T-cell (primary cell): ENCODE data around the gene RADIL. TPM values are rescaled to one million over a fixed set of nuclear protein-coding genes. Genes with fewer than 3 reads are reported as not detected.

ENCODE experiments used
- ATAC-seq, 4 experiments: fragments of 200-7000 bp in 3 of 4; fragments of 150-1000 bp in 1 of 4; cut with Tn5 transposase; replicated peaks in 1 of 4; 1 replicate in 3 of 4; 2 replicates in 1 of 4; pipeline ENCODE4 v1.10.0; 2021; ENCODE audit warnings: moderate library complexity in 3 of 4, mild to moderate bottlenecking in 2 of 4, moderate number of reproducible peaks in 1 of 4
- CTCF ChIA-PET, 2 donors: fragments of 300-600 bp; sonication (Branson Sonifier 250); formaldehyde crosslinking; loops; one replicate each; lab custom pipeline; 2022; ENCODE audit warnings: antibody characterized with exemption in 2 of 2; lab: Charles Lee
- POLR2A ChIA-PET, 2 donors: fragments of 300-600 bp; sonication (Branson Sonifier 250); formaldehyde crosslinking; loops; one replicate each; lab custom pipeline; 2022; ENCODE audit warnings: antibody characterized with exemption in 2 of 2; lab: Charles Lee
- DNase-seq, 35 experiments: peaks; one replicate each; pipeline versions ENCODE4 v3.0.0 to v3.0.0-alpha.2; 2013 to 2023
- H3K27ac ChIP-seq: one replicate; pipeline ENCODE4 v1.5.1; 2013; ENCODE audit warnings: low read length
- H3K27me3 ChIP-seq, 2 experiments: replicated peaks in 1 of 2; 1 replicate in 1 of 2; 2 replicates in 1 of 2; pipeline versions ENCODE4 v1.6.1 to v1.7.0; 2013; ENCODE audit warnings: low read length in 1 of 2, mixed read lengths in 1 of 2; ENCODE audit not compliant: control insufficient read depth in 2 of 2, insufficient read depth in 2 of 2; ENCODE audit errors: extremely low read depth in 1 of 2
- H3K36me3 ChIP-seq, 2 donors: 1 replicate in 1 of 2; 2 replicates in 1 of 2; pipeline versions ENCODE4 v1.6.1 to v1.7.0; 2013; ENCODE audit warnings: low read length in 1 of 2; ENCODE audit not compliant: control insufficient read depth in 2 of 2, insufficient read depth in 1 of 2; ENCODE audit errors: extremely low read depth in 1 of 2
- H3K4me1 ChIP-seq, 2 experiments: 1 replicate in 1 of 2; 2 replicates in 1 of 2; pipeline versions ENCODE4 v1.6.1 to v1.7.0; 2013; ENCODE audit warnings: low read length in 2 of 2, mixed read lengths in 1 of 2; ENCODE audit not compliant: insufficient read depth in 2 of 2, control insufficient read depth in 1 of 2; ENCODE audit errors: extremely low read depth in 1 of 2
- H3K4me3 ChIP-seq, 2 donors: 1 replicate in 1 of 2; 2 replicates in 1 of 2; pipeline versions ENCODE4 v1.5.1 to v1.7.0; 2013; ENCODE audit warnings: mild to moderate bottlenecking in 2 of 2, low read length in 1 of 2, moderate library complexity in 1 of 2; ENCODE audit not compliant: control insufficient read depth in 1 of 2; ENCODE audit errors: extremely low read depth in 1 of 2
- H3K9me3 ChIP-seq: 2 replicates; pipeline ENCODE4 v1.7.0; 2013
- H3K27ac Mint-ChIP-seq, 2 donors: one replicate each; pipeline ENCODE4 v1.8.0; 2020 to 2021; ENCODE audit warnings: mild to moderate bottlenecking in 2 of 2, mixed read lengths in 2 of 2
- H3K27me3 Mint-ChIP-seq, 2 donors: one replicate each; pipeline ENCODE4 v1.8.0; 2021 to 2022; ENCODE audit warnings: mixed read lengths in 2 of 2
- H3K36me3 Mint-ChIP-seq: one replicate; pipeline ENCODE4 v1.8.0; 2021; ENCODE audit warnings: mixed read lengths
- H3K4me1 Mint-ChIP-seq, 3 donors: one replicate each; pipeline ENCODE4 v1.8.0; 2020 to 2022; ENCODE audit warnings: mixed read lengths in 3 of 3, mild to moderate bottlenecking in 1 of 3
- H3K4me3 Mint-ChIP-seq, 3 donors: one replicate each; pipeline ENCODE4 v1.8.0; 2020 to 2022; ENCODE audit warnings: mild to moderate bottlenecking in 3 of 3, mixed read lengths in 3 of 3, moderate library complexity in 3 of 3
- H3K9me3 Mint-ChIP-seq, 3 donors: one replicate each; pipeline ENCODE4 v1.8.0; 2020 to 2022; ENCODE audit warnings: mixed read lengths in 3 of 3
- WGBS: methylation state at CpG from one replicate; pipeline ENCODE4 v1.1.5; 2013; ENCODE audit warnings: missing lambda C conversion rate; ENCODE audit not compliant: insufficient coverage; 5-methylcytosine and 5-hydroxymethylcytosine counted together
- total RNA-seq, 35 experiments: library from RNA in 6 of 35; stranded (reverse) in 6 of 35; fragments of 120-200 nt in 1 of 35; gene quantifications; one replicate each; pipeline versions ENCODE4 v1.2.1 to v1.2.4 and lab custom pipeline; 2013 to 2026

RADIL gene
- total RNA-seq, 5 donors from 2014 or later (not counting 1 experiment from before 2014, with no cell fraction given), result 0.20 to 0.30 TPM; not detected in 3

- H3K4me1 Mint-ChIP-seq, result no peaks in the 10 kb centered on the region
- WGBS, result 74% methylated on average over 7 of the region's 9 CpGs
- Histone ChIP-seq H3K4me3 (no peak overlapping the region), H3K27ac (no peak overlapping the region), H3K27me3 (peaks cover 0 to 55% of the 10 kb centered on the region in 2 experiments), H3K36me3 (no peaks in the 10 kb centered on the region), H3K9me3 (no peaks in the 10 kb centered on the region), H3K4me1 (no peaks in the 10 kb centered on the region)
- no peaks in the 10 kb centered on the region for H3K36me3 Mint-ChIP-seq
- ATAC-seq (no peak), DNase-seq (no peak)
- no peak overlapping the region for H3K27ac Mint-ChIP-seq
- ChIA-PET CTCF (no interaction called here), POLR2A (no interaction called here)
- H3K4me3 Mint-ChIP-seq, result no peak overlapping the region
- H3K27me3 Mint-ChIP-seq, result peaks cover 4 to 19% of the 10 kb centered on the region in 2 donors
- H3K9me3 Mint-ChIP-seq, result no peaks in the 10 kb centered on the region
Measured at GRCh38 chr7:4822677-4823076, 60.8 kb downstream of the RADIL start.

GRCh38 chr7:4820967-4821471 is 62.5 kb downstream of the RADIL start:
- POLR2A ChIA-PET, result no interaction called here
- Mint-ChIP-seq H3K4me3 (no peak overlapping the region), H3K27me3 (peaks cover 4 to 23% of the 10 kb centered on the region in 2 donors), H3K4me1 (no peaks in the 10 kb centered on the region), H3K36me3 (no peaks in the 10 kb centered on the region), H3K9me3 (no peaks in the 10 kb centered on the region), H3K27ac (no peak overlapping the region)
- WGBS, result 88% methylated on average over 20 of the region's 20 CpGs
- Histone ChIP-seq H3K4me3 (no peak overlapping the region), H3K4me1 (no peaks in the 10 kb centered on the region), H3K36me3 (no peaks in the 10 kb centered on the region), H3K9me3 (no peaks in the 10 kb centered on the region), H3K27ac (no peak overlapping the region), H3K27me3 (peaks cover 0 to 72% of the 10 kb centered on the region in 2 experiments)
- CTCF ChIA-PET, result no interaction called here
- no peak for DNase-seq
- ATAC-seq, result no peak

GRCh38 chr7:4820405-4820966 is 63.0 kb downstream of the RADIL start:
- no peaks in the 10 kb centered on the region for H3K9me3 Mint-ChIP-seq
- no peaks in the 10 kb centered on the region for H3K36me3 Mint-ChIP-seq
- CTCF ChIA-PET, result no interaction called here
- no peaks in the 10 kb centered on the region for H3K4me1 ChIP-seq
- peaks cover 4 to 23% of the 10 kb centered on the region in 2 donors for H3K27me3 Mint-ChIP-seq
- no peaks in the 10 kb centered on the region for H3K9me3 ChIP-seq
- H3K36me3 ChIP-seq, result no peaks in the 10 kb centered on the region
- POLR2A ChIA-PET, result no interaction called here
- no peak overlapping the region for H3K27ac Mint-ChIP-seq
- no peak for DNase-seq
- 85% methylated on average over 12 of the region's 19 CpGs for WGBS
- no peaks in the 10 kb centered on the region for H3K4me1 Mint-ChIP-seq
- no peak overlapping the region for H3K4me3 Mint-ChIP-seq
- ATAC-seq, result no peak
- H3K4me3 ChIP-seq, result no peak overlapping the region
- H3K27ac ChIP-seq, result no peak overlapping the region
- peaks cover 0 to 77% of the 10 kb centered on the region in 2 experiments for H3K27me3 ChIP-seq

- no peaks in the 10 kb centered on the region for H3K9me3 ChIP-seq
- H3K27ac ChIP-seq, result no peak overlapping the region
- no peak for ATAC-seq
- DNase-seq, result no peak
- H3K4me3 Mint-ChIP-seq, result no peak overlapping the region
- H3K4me1 Mint-ChIP-seq, result no peaks in the 10 kb centered on the region
- H3K36me3 Mint-ChIP-seq, result no peaks in the 10 kb centered on the region
- H3K9me3 Mint-ChIP-seq, result no peaks in the 10 kb centered on the region
- H3K36me3 ChIP-seq, result no peaks in the 10 kb centered on the region
- H3K4me3 ChIP-seq, result no peak overlapping the region
- H3K27me3 ChIP-seq, result peaks cover 0 to 80% of the 10 kb centered on the region in 2 experiments
- H3K27ac Mint-ChIP-seq, result no peak overlapping the region
- H3K27me3 Mint-ChIP-seq, result peaks cover 4 to 24% of the 10 kb centered on the region in 2 donors
- CTCF ChIA-PET, result interaction anchor here in 1 of 2 donors (0.7 kb wide), 1 partner anchor 11 kb away, joined by 3 read pairs; no protein-coding TSS in a partner anchor
- POLR2A ChIA-PET, result no interaction called here
- peaks cover 0 to 1% of the 10 kb centered on the region in 2 experiments for H3K4me1 ChIP-seq
- 88% methylated on average over 39 of the region's 39 CpGs for WGBS
Measured at GRCh38 chr7:4819560-4820404, 63.7 kb downstream of the RADIL start.

DNA sequence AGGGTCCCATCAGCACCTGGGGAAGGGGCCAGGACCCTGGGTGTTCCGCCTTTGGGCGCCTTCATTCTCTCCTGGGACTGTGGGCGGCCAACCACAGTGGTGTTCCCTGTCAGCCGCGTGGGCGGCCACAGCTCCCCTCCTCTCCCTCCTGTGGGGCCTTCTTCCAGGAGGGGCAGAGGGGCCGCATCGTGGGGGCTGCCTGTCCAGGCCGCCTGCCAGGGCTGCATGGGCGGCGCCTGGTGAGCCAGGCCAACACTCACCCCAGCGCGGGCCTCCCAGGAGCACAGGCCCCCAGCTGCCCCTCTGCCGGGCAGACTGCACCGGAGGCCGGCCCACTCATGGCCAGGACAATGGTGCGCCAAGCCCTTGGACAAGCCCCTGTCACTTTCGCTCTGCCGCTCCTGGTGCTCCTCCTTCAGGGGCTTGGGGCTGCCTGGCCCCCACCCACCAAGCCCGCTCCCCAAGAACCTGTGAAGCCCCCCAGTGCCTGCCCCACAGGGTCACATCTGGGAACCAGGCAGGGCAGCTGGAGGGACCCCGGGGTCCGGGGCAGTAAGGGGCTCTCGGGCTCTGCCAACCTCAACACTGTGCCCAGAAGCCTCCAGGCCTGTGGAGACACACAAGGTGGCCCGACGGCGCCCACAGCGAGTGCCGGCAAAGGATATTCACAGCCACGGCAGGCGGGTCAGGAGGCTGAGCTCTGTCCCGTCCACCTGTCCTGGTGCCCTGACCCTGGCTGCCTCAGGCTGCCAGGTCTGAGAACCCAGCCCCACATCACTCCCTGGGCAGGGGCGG is 65.3 kb downstream of the RADIL start:
- no peak for DNase-seq
- CTCF ChIA-PET, result no interaction called here
- H3K4me1 Mint-ChIP-seq, result no peaks in the 10 kb centered on the region
- H3K27ac Mint-ChIP-seq, result no peak overlapping the region
- Histone ChIP-seq H3K4me3 (no peak overlapping the region), H3K36me3 (no peaks in the 10 kb centered on the region), H3K4me1 (peaks cover 0 to 4% of the 10 kb centered on the region in 2 experiments), H3K9me3 (no peaks in the 10 kb centered on the region), H3K27ac (no peak overlapping the region), H3K27me3 (peaks cover 0 to 81% of the 10 kb centered on the region in 2 experiments)
- no peaks in the 10 kb centered on the region for H3K9me3 Mint-ChIP-seq
- peaks cover 4 to 35% of the 10 kb centered on the region in 2 donors for H3K27me3 Mint-ChIP-seq
- ATAC-seq, result no peak
- no peak overlapping the region for H3K4me3 Mint-ChIP-seq
- POLR2A ChIA-PET, result no interaction called here
- 90% methylated on average over 27 of the region's 32 CpGs for WGBS
- no peaks in the 10 kb centered on the region for H3K36me3 Mint-ChIP-seq
